Astrocyte (in vitro differentiated cells and primary cell): ENCODE results near the gene C10orf90. TPM values are rescaled to one million over a fixed set of nuclear protein-coding genes. Genes with fewer than 3 reads are reported as not detected.

Experiments
- DNase-seq: peaks from one replicate; pipeline ENCODE4 v3.0.0-alpha.2; 2010; ENCODE audit warnings: low read depth
- FAIRE-seq: peaks from 2 replicates; lab custom pipeline; 2011; peaks lifted over from hg19 to GRCh38; lab: Jason Lieb, UNC
- H2AFZ ChIP-seq: 2 replicates; pipeline ENCODE4 v1.6.0; 2012; ENCODE audit warnings: low read depth, low read length, inconsistent platforms
- H3K27ac ChIP-seq: 2 replicates; pipeline ENCODE4 v1.5.1; 2011; ENCODE audit warnings: low read depth, low read length, inconsistent platforms
- H3K27me3 ChIP-seq: 2 replicates; pipeline ENCODE4 v1.6.0; 2011; ENCODE audit warnings: low read length, inconsistent platforms; ENCODE audit not compliant: insufficient read depth
- H3K36me3 ChIP-seq: 2 replicates; pipeline ENCODE4 v1.5.1; 2011; ENCODE audit warnings: low read length, inconsistent platforms; ENCODE audit not compliant: insufficient read depth
- H3K4me1 ChIP-seq: 2 replicates; pipeline ENCODE4 v1.5.1; 2011; ENCODE audit warnings: low read length, inconsistent platforms; ENCODE audit not compliant: insufficient read depth
- H3K4me2 ChIP-seq: 2 replicates; pipeline ENCODE4 v1.6.0; 2012; ENCODE audit warnings: low read length, inconsistent platforms
- H3K4me3 ChIP-seq: 2 replicates; pipeline ENCODE4 v1.5.1; 2011; ENCODE audit warnings: low read depth, mild to moderate bottlenecking, low read length, inconsistent platforms; ENCODE audit not compliant: insufficient read depth
- H3K79me2 ChIP-seq: 2 replicates; pipeline ENCODE4 v1.6.0; 2012; ENCODE audit warnings: mild to moderate bottlenecking, low read length, inconsistent platforms; ENCODE audit not compliant: insufficient read depth
- H3K9ac ChIP-seq: 2 replicates; pipeline ENCODE4 v1.6.0; 2012; ENCODE audit warnings: mild to moderate bottlenecking, low read length, inconsistent platforms
- H3K9me3 ChIP-seq: 2 replicates; pipeline ENCODE4 v1.5.1; 2012; ENCODE audit warnings: low read depth, mild to moderate bottlenecking, low read length, inconsistent platforms; ENCODE audit not compliant: insufficient read depth
- H4K20me1 ChIP-seq: 2 replicates; pipeline ENCODE4 v1.6.0; 2012; ENCODE audit warnings: low read length, inconsistent platforms; ENCODE audit not compliant: insufficient read depth
- H3K27ac Mint-ChIP-seq: one replicate; pipeline ENCODE4 v1.8.0; 2021; ENCODE audit warnings: mild to moderate bottlenecking, mixed read lengths; ENCODE audit not compliant: unreplicated experiment
- H3K27me3 Mint-ChIP-seq: one replicate; pipeline ENCODE4 v1.8.0; 2021; ENCODE audit warnings: low read depth, mixed read lengths; ENCODE audit not compliant: unreplicated experiment
- H3K36me3 Mint-ChIP-seq: one replicate; pipeline ENCODE4 v1.8.0; 2021; ENCODE audit warnings: low read depth, mixed read lengths; ENCODE audit not compliant: unreplicated experiment
- H3K4me1 Mint-ChIP-seq: one replicate; pipeline ENCODE4 v1.8.0; 2021; ENCODE audit warnings: low read depth, mixed read lengths; ENCODE audit not compliant: unreplicated experiment
- H3K4me3 Mint-ChIP-seq: one replicate; pipeline ENCODE4 v1.8.0; 2021; ENCODE audit warnings: mild to moderate bottlenecking, moderate library complexity, mixed read lengths; ENCODE audit not compliant: unreplicated experiment
- H3K9me3 Mint-ChIP-seq: one replicate; pipeline ENCODE4 v1.8.0; 2021; ENCODE audit warnings: mild to moderate bottlenecking, mixed read lengths; ENCODE audit not compliant: unreplicated experiment
- EZH2 ChIP-seq: IDR thresholded peaks from 2 replicates; pipeline ENCODE4 v1.6.1; 2012; ENCODE audit warnings: mild to moderate bottlenecking, low read length, inconsistent platforms; ENCODE audit not compliant: insufficient read depth
- total RNA-seq: library from RNA; stranded (reverse); gene quantifications from 2 replicates; pipeline ENCODE4 v1.2.1, GENCODE V29; 2021
- TF ChIP-seq, protein P1 (sequence below): IDR thresholded peaks from 2 replicates; pipeline ENCODE4 v1.5.1; 2011; ENCODE audit warnings: low read depth, mild to moderate bottlenecking, inconsistent platforms, low read length, moderate library complexity; ENCODE audit not compliant: insufficient read depth

The C10orf90 gene
- total RNA-seq, 1 donor from 2014 or later: not detected

DNA sequence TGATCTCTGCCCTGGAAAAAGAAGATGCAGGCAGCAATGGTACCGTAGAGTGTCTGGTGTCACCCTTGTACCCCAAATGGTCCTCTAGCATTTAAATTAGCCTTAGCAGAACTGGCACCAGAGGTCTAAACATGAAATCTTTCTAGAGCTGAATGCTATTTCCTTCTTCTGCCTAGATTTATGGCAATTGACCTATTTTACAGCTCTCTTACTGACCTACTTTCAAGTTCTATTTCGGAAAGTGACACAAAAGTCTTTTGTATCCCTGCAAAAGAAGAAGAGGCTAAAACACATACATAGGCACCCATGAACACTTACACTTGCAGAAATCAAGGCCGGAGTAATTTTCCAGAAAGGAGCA lies 272.1 kb downstream of the C10orf90 start:
- H3K36me3 Mint-ChIP-seq: peaks cover 7% of the 10 kb centered on the region
- Histone ChIP-seq H3K9ac (peak overlapping the region; percentile 67), H3K4me1 (peaks cover 25% of the 10 kb centered on the region), H3K4me3 (no peak overlapping the region), H3K36me3 (no peaks in the 10 kb centered on the region), H3K9me3 (no peaks in the 10 kb centered on the region), H3K27ac (peak overlapping the region; percentile 95), H3K4me2 (peak overlapping the region; percentile 70), H2AFZ (no peak overlapping the region), H3K27me3 (no peaks in the 10 kb centered on the region), H3K79me2 (no peaks in the 10 kb centered on the region), H4K20me1 (no peaks in the 10 kb centered on the region)
- no peak for TF ChIP-seq EZH2
- TF ChIP-seq, protein P1, sequence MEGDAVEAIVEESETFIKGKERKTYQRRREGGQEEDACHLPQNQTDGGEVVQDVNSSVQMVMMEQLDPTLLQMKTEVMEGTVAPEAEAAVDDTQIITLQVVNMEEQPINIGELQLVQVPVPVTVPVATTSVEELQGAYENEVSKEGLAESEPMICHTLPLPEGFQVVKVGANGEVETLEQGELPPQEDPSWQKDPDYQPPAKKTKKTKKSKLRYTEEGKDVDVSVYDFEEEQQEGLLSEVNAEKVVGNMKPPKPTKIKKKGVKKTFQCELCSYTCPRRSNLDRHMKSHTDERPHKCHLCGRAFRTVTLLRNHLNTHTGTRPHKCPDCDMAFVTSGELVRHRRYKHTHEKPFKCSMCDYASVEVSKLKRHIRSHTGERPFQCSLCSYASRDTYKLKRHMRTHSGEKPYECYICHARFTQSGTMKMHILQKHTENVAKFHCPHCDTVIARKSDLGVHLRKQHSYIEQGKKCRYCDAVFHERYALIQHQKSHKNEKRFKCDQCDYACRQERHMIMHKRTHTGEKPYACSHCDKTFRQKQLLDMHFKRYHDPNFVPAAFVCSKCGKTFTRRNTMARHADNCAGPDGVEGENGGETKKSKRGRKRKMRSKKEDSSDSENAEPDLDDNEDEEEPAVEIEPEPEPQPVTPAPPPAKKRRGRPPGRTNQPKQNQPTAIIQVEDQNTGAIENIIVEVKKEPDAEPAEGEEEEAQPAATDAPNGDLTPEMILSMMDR: no peak
- peak overlapping the region; percentile 28 for H3K4me3 Mint-ChIP-seq
- peaks cover 31% of the 10 kb centered on the region for H3K4me1 Mint-ChIP-seq
- H3K9me3 Mint-ChIP-seq: peaks cover 15% of the 10 kb centered on the region
- no peak for DNase-seq
- no peaks in the 10 kb centered on the region for H3K27me3 Mint-ChIP-seq
- peak overlapping the region; percentile 95 for H3K27ac Mint-ChIP-seq
- FAIRE-seq: no peak

DNA sequence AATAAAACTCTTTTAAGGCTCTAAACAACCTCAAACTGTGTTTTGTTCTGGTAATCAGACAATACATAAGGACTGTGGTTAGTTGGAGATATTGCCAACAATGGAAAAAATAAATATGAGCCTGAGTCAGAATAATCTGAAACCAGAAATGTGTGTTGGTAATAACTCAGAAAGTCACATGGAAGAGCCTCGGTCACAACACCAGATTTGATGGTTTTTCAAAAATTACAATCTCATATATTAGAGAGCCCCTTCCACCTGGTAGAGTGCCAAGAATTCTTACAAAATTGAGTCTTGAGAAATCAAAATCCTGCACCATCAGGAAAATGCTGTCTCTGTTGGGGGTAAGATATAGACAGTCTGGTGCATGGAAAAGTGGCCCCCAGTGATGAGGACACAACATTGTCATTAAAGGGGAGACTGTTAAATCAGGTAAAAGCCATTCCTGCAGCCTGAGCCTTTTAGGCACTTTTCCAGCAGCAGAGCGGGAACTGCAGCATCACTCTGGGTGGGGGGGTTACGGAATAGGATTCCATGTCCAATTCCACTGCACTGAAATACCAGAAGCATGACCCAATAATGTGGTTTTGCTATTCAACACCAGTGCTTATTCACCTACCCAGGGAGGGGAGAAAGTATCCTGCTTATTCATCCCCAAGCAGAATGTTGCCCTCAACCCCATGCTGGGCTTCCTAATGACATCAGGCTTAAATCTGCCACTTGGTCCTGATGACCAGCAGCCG lies 272.7 kb downstream of the C10orf90 start:
- no peak overlapping the region for H2AFZ ChIP-seq
- peaks cover 25% of the 10 kb centered on the region for H3K4me1 ChIP-seq
- peak; percentile 100 for DNase-seq
- peak overlapping the region; percentile 78 for H3K4me2 ChIP-seq
- no peaks in the 10 kb centered on the region for H3K79me2 ChIP-seq
- TF ChIP-seq, protein P1: no peak
- TF ChIP-seq EZH2: no peak
- H3K27ac Mint-ChIP-seq: peak overlapping the region; percentile 95
- H3K27me3 Mint-ChIP-seq: no peaks in the 10 kb centered on the region
- H3K4me3 ChIP-seq: no peak overlapping the region
- H3K27ac ChIP-seq: peak overlapping the region; percentile 95
- peak overlapping the region; percentile 28 for H3K4me3 Mint-ChIP-seq
- peaks cover 7% of the 10 kb centered on the region for H3K36me3 Mint-ChIP-seq
- H3K27me3 ChIP-seq: no peaks in the 10 kb centered on the region
- H3K9ac ChIP-seq: peak overlapping the region; percentile 78
- no peaks in the 10 kb centered on the region for H3K36me3 ChIP-seq
- H3K9me3 ChIP-seq: no peaks in the 10 kb centered on the region
- FAIRE-seq: peak; percentile 100
- H4K20me1 ChIP-seq: no peaks in the 10 kb centered on the region
- H3K4me1 Mint-ChIP-seq: peaks cover 29% of the 10 kb centered on the region
- peaks cover 15% of the 10 kb centered on the region for H3K9me3 Mint-ChIP-seq

DNA sequence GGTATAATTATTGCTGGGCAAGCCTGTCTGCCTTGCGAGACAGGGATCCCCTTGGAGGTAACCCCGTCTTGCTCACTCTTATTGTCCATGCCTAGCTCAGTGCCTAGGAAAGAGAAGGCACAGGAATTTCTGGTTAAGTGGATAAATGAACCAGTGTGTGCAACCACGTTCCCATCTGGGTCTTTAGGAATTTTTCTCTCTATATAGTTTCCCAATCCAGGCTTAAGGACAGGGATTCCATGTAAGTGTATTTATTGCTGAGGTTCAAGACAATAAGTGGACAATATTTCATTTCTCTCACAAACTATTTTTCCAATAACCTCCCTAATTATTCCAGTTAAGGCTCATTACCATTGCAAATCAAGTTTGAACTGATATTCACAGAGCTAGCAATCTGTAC lies 273.3 kb downstream of the C10orf90 start:
- Histone ChIP-seq H3K36me3 (no peaks in the 10 kb centered on the region), H3K9ac (peak overlapping the region; percentile 78), H3K27me3 (no peaks in the 10 kb centered on the region), H3K27ac (peak overlapping the region; percentile 95), H3K4me3 (no peak overlapping the region), H3K4me1 (peaks cover 25% of the 10 kb centered on the region), H3K4me2 (peak overlapping the region; percentile 28), H4K20me1 (no peaks in the 10 kb centered on the region), H3K9me3 (no peaks in the 10 kb centered on the region), H3K79me2 (no peaks in the 10 kb centered on the region), H2AFZ (no peak overlapping the region)
- FAIRE-seq: no peak
- Mint-ChIP-seq H3K4me3 (no peak overlapping the region), H3K27ac (peak overlapping the region; percentile 94), H3K27me3 (no peaks in the 10 kb centered on the region), H3K36me3 (peaks cover 7% of the 10 kb centered on the region), H3K9me3 (peaks cover 18% of the 10 kb centered on the region), H3K4me1 (peaks cover 30% of the 10 kb centered on the region)
- no peak for DNase-seq
- no peak for TF ChIP-seq EZH2
- TF ChIP-seq, protein P1: no peak
